Inflammatory macrophage treated with lipopolysaccharide for 1 hour (primary cell): Measurements from ENCODE around the gene ZNF609.

ENCODE experiments used
- DNase-seq, 2 donors: peaks; one replicate each; pipeline ENCODE4 v3.0.0-alpha.2; 2020 to 2022

Gene ZNF609, protein sequence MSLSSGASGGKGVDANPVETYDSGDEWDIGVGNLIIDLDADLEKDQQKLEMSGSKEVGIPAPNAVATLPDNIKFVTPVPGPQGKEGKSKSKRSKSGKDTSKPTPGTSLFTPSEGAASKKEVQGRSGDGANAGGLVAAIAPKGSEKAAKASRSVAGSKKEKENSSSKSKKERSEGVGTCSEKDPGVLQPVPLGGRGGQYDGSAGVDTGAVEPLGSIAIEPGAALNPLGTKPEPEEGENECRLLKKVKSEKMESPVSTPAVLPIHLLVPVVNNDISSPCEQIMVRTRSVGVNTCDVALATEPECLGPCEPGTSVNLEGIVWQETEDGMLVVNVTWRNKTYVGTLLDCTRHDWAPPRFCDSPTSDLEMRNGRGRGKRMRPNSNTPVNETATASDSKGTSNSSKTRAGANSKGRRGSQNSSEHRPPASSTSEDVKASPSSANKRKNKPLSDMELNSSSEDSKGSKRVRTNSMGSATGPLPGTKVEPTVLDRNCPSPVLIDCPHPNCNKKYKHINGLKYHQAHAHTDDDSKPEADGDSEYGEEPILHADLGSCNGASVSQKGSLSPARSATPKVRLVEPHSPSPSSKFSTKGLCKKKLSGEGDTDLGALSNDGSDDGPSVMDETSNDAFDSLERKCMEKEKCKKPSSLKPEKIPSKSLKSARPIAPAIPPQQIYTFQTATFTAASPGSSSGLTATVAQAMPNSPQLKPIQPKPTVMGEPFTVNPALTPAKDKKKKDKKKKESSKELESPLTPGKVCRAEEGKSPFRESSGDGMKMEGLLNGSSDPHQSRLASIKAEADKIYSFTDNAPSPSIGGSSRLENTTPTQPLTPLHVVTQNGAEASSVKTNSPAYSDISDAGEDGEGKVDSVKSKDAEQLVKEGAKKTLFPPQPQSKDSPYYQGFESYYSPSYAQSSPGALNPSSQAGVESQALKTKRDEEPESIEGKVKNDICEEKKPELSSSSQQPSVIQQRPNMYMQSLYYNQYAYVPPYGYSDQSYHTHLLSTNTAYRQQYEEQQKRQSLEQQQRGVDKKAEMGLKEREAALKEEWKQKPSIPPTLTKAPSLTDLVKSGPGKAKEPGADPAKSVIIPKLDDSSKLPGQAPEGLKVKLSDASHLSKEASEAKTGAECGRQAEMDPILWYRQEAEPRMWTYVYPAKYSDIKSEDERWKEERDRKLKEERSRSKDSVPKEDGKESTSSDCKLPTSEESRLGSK (N-terminal part only)

DNA sequence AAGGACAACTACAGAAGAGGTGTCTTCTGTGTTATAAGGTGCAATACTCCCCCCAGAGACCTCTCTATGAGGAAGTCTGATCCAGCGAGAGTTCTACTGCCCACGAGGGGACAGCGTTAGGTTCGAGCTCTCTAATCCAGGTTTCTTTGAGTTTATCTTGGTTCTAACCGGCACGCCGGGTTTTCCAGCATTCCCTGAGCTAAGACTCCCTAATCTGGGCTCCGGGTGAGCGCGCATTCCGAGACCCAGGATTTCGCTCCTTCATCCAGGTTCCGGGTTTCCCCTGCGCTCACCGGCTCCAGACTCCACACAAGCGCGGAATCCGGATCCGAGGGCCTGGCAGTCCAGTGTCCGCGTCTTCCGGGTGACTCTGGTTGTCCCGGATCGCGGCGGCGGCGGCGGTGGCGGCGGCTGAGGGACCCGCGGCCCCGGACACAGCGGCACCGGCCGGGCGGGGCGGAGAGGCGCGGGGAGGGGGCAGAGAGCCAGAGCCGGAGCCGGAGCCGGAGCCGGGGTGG is at the start of gene ZNF609:
Gene ZNF609, plus strand, starts transcription at position 373 of the 518 bp plus-strand sequence. CDS start 38,842 bp downstream, outside the sequence.
- DNase-seq: peak; percentile 77 to 99

DNA sequence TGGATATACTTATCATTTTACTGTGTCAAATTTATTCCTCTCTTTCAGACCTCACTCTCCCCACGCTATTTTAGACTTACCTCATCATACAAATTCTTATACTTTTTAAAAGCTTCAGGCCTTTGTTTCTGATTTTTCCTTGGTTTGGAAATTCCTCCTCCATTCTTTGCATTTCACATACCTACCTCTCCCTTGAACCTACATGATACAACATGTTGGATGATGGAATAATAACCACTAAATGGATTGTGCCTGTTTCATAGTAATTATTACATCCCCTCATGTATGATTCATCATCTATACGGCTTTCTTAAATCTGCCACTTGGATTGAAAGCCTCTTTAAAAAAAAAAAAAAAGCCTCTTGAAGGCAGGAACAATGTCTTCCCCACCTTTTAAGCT is 48.2 kb upstream of the ZNF609 start:
- DNase-seq: no peak

DNA sequence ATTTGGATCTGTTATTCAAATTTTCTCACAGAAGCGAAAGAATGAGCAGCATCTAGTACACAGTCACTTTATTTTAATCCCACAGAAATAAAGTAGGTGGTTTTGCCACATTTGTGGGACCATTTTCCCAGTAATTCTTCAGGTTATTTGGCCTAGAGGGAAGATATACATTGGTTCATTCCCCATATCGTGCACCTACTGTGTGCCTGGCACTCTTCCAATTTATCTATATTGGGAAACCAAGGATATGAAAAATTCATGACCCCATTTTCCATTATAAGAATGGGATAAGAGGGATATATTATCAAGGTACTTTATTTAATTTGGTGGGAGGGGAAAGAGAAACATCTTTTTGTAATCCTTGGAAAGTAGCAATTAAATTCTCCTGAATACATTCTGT is 37.7 kb upstream of the ZNF609 start:
- DNase-seq: no peak

DNA sequence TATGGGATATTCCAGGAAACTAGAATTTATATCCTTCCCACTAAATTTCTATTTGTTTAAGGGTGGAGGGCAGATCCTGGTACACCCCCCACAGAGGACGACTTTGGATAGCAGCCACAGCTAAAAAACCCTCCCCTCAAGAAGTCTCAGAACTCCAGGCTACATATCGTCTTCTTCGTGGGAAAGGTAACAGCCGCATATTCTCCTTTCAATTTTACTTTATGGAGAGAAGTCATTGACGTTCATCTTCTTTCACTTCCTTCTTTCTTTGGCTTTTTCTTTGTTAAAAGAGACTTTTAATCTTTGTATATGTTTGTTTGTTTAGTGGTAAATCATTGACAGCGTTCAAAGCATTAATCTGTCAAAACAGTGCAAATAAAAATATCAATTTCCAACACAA is 36.4 kb upstream of the ZNF609 start:
- no peak for DNase-seq

DNA sequence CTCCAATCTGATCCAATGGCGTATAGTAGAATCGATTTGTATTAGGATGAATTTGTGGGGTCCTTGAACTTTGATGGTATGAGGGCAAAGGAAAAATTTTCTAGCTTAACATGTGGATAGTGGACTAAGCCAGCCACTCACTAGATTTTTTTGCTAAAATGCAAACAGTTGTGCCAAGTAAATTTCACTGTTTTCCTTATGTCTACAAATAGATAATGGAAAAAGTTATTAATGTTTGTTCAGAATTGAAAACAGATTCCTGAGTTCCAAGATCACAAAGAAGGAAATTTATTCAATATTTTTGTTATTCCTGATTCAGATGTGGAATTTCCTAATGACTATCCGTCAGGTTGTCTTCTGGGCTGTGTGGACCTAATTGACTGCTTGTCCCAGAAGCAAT is 35.2 kb upstream of the ZNF609 start:
- no peak for DNase-seq

DNA sequence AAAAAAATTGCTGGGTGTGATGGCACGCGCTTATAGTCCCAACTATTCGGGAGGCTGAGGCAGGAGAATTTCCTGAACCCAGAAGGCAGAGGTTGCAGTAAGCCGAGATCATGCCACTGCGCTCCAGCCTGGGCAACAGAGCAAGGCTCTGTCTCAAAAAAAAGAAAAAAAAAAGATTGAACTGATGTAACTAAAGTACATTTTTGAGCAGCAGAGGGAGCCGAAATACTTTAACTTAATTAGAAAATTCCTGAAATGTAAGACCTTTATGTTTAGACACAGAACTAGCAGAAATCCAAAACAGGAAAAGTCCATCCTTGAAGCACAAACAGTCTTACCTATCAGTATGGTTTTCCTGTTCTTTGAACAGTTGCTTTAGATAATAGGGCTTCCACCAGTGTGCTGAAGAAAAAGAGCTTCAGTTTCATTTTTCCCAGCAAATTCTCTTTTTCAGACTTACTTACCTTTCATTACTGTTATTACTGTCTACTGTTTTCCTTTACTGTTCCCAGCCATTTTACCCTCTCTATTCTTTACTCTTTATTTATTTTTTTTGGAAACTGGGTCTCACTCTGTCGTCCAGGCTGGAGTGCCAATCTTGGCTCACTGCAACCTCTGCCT is 33.4 kb upstream of the ZNF609 start:
- no peak for DNase-seq

DNA sequence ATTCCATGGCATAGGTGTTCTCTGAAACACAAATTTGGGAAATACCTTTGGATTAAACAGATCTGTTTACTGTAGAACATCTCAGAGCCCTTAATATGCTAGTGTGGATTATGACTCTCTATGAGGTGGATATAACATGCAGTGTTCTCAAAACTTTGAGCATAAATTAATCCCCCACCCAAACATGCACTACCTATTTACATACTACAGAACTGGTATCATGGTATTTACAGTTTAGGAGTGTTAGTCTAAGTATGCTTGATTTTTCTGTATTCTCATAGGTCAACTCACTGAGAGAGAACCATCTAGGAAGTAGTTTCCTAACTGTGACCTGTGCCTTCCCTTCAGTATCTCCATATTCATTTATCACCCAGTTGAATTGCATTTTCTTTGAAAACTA is 30.9 kb upstream of the ZNF609 start:
- DNase-seq: no peak

DNA sequence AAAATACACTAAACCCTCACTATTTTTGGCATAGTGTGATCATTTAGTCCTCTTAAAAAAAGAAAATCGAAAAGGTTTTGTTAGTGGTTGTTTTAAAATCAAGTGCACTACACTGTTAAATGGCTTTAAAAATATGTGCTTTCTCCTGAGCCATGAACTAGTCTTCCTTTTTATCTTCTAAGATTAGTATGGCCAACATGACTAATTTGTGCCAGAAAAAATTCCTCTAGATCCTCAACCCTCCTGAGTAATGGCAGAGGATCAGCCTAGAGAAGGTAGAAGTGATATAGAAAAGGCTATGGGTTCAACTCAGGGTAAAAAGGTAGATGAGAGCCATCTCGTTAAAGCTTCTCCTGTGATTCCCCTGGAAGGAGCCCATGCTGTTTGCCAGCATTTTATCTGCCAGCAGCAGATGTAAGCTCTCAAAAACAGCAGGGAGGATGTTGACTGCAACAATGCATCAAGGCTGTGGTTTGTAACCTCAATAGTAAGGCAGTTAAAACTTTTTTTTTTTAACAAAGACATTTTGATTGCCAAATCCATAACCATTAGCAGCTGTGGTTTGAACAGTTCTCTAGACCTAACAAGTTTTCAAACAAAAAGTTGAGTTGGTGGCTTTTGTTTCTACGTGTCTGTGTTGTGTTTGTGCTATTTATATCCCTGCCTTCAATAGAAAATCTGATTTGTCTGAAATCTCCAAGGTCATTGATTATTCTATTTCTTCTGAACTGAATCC is 30.2 kb upstream of the ZNF609 start:
- no peak for DNase-seq

DNA sequence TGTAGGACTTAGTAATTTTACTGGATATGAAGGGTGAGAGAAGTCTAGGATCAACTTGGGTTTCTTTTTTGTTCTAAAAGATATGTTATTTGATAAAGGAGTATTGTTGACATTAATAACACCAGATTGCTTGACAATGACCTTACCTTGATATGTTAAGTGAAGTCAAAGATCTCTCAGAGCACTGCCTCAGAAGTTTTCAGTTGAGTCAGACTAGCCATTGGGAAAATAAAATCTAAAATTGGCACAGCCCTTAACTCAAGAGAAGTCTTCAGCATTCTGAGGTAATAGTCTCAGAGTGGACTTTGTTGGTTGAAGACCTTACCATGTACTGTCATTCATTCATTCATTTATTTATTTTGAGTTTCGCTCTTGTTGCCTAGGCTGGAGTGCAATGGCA is 22.4 kb upstream of the ZNF609 start:
- DNase-seq: no peak

DNA sequence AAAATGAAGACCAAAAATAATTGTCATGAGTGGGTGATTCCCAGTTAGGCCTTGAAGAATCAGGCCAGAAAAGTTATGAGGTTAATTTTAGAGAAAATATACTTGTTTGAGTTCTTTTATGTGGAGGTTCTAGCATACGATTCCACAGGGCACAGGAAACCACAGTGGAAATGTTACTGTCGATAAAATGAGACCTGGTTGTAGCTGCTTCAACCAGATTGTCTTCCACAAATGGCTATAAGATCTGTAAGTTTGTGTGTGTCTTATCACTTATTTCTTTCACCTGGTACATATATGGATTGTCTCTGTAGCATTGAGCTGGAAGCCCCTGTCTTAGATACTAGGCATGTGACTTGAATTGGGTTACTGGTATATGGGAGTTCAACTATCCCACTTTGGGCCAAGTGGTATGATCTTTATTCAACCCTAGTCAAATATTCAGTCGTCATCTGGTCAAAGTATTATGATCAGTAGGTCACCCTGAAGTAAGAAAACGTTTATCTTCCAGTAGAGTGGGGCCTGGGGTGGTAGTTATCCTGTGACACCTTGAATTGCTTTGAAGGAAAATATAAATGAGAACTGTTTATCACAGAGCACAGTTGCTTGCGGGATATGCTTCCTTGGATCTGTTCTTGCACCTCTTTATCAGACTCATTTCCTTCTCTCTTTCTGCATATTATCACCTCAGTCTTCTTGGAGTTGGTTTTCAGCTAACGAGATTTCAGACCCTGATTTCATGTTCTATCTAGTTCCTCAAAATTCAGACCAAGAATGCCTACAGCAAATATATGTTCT is 21.5 kb upstream of the ZNF609 start:
- no peak for DNase-seq

DNA sequence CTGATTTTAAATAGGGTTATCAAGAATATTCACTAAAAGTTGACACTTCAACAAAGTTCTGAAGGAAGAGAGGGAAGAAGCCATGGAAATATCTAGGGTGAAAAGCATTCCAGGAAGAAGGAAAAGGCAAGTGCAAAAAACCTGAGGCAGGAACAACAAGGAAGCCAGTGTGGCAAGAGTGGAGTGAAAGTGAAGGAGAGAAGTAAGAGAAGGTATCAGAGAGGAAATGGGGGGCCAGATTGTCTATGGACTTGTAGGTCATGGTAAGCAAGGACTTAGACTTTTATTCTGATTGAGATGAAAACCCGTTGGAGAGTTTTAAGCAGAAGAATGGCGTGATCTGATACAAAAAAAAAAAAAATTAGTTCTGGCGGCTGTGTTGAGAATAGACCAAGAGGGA is 18.5 kb upstream of the ZNF609 start:
- DNase-seq: no peak

DNA sequence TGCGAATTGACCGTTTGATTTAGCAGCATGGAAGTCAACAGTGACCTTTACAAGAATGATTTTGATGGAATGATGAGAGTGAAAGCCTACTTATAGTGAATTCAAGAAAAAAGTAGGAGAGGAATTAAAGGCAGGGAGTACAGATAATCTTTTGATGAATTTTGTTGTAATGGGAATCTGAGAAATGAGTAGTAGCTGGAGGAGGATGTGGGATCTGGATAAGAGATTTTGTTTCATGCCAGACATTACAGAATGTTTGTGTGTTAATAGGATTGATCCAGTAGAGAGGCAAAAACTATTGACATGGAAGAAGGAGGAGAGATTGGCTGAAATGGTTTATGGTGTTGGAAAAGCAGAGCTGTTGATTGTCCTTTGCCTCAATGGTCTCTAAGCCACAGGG is 17.4 kb upstream of the ZNF609 start:
- DNase-seq: no peak

DNA sequence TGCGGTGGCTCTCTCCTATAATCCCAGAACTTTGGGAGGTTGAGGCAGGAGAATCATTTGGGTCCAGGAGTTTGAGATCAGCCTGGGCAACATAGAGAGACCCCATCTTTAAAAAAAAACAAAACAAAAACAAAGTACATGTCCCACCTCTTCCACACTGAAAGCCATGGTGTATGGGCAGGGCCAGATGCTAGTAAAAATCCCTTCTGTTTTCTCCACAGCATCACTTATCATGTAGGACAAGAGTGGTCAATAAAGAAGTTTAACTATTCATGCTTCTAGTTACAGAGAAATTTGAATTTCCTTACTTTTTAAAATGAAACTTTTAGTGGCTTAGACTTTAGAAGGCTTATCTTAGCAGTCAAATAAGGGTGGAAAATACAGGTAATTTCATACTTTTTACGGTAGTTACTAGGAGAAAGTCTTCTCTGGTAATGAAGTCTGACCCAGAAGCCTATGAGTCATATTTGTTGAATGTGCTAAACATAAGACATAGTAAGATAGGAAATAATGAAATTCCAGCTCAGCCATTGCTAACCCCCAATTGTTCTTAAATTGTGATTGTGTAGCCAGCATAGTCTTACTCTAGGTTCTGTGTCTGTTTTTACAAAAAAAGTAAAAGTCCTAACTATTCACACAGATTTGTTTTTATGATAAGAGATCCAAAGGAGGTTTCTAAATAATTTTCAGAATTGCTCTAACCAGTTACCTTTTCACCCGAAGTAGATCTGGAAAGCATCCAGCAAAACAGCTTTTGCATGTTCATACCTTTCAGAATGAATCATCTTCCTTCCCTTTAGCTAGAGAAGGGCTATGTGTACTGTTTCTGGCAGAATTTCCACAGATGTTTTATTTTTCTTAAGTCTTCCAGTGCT is 16.4 kb upstream of the ZNF609 start:
- DNase-seq: no peak

DNA sequence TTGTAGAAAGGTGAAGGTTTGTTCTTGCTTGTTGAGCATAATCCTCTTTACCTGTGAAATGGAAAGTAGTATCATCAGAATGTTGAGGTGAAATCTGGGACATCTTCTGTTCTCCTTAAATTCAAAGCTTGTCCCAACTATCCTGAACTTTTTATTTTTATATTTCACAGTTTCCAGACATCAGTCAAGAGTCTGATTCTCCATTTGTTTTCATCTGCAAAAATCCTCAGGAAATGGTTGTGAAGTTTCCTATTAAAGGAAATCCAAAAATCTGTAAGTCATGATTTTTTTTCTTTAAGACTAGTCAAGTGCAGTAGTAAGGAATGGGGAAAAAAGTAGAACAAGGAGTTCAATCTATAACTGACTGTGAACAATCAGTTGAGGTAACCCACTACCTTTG is 15.5 kb upstream of the ZNF609 start:
- DNase-seq: no peak

DNA sequence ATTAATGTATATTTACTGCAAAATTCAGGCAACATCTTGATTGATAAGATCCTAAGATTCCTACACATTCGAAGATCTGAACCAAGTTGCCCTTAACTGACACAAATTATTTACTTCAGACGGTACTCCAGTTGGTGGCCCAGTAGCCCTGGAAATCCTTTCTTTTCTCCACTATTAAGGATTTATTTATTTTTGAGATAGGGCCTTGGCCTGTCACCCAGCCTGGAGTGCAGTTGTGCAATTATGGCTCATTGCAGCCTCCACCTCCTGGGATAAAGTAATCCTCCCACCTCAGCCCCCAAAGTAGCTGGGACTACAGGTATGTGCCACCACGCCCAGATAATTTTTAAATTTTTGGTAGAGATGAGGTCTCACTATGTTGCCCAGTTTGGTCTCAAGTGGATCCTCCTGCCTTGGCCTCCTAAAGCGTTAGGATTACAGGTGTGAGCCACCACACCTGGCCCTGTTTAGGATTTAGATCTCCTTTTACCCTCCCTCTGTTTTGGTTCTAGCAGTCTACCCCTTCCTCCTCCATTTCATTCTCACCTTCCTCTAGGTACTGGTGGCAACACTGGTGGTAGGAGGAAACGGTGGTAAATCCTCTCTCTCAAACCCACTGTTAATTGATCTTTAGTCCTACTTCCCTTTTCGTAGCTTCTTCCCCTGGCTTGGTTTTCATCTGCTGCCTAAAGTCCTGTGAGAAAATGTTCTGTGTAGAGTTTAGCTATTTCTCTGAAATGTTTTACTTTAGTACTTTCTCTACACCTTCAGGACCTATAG is 12.7 kb upstream of the ZNF609 start:
- DNase-seq: no peak

DNA sequence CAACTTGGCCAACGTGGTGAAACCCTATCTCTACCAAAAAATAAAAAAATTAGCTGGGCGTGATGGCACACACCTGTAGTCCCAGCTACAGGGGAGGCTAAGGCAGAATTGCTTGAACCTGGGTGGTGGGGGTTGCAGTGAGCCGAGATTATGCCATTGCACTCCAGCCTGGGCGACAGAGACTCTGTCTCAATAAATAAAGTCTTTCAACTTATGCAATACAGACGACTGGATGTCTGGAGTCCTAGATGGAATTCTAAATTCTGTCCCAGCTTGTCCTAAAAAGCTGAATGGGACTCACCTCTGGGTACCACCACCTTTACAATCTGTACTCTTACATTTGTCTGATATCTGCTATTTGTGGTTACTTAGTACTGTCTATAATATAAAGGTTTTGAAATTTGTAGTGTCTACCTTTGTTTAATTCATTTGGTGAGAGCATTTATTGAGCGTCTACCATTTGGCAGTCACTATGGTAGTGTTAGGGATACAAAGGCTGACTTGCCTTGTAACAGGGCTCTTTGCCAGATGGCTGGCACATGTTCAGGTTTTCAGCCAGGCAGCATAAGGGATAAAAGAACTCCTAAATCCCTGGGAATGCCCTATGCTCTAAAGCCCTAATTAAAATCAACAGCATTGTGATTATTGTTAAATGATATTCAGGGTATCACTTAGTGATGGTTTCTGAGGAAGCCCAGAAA is 7.2 kb upstream of the ZNF609 start:
- no peak for DNase-seq

DNA sequence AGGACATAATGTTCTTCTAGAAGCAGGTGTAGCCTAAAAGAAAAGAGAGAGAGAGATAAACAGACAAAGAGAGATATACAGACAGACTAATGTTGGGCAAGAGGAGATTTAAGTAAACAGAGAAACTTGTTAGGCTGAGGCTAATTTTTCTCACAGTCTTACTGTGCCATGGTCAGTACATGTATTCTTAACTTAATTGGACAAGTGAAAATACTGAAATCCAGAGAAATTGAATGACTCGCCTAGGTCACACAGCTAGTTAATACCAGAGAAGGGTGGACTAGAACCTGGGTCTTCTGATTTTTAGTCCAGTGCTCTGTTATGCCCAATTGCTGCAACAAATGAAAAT is 6.7 kb upstream of the ZNF609 start:
- DNase-seq: no peak

DNA sequence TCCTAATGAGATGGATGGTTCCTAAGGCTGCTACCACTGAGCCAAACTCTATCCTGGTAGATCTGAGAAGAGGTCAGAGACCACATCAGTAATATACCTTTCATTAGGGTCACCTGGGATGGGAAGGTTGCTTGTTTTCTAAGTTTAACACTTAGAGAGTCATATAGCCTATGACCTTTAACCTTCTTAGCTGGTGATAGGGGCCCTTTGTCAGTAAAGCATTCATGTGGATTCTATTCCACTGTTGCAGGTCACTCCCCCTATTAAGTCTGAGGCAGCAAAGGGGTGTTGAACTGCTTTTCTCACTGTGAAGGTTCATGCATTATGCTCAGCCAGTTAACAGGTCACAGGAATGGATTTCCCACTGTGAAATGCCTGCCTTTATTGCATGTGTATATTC is 6.1 kb upstream of the ZNF609 start:
- DNase-seq: no peak

DNA sequence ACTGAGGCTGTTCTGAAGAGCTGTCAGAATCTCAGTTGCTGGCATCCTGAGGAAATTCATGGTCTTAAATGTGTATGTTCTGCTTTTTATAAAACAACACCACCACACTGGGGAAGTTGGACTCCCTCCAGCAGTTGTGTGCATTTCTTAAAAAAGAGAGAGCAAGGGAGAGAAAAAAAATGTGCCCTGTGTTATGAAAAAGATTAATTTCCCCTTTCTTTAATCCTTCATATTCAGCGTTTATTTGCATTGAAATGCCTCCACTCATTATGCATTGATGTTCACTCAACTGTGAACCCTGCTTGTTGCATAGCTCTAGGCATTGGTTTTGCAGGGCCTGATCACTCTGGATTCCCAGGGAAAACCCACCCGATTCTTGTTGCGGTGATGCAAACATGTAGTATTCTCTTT is 4.4 kb upstream of the ZNF609 start:
- DNase-seq: peak; percentile 76
